Astrocyte of the cerebellum (primary cell): Measurements from ENCODE around the gene PKD1L1.
"Not testable (repeated sequence)": the region's sequence is repeated elsewhere in the genome, so short reads cannot be mapped to it uniquely, and the experiment has no call there.

Experiments
- DNase-seq: peaks from one replicate; pipeline ENCODE4 v3.0.0-alpha.2; 2011; ENCODE audit warnings: low read depth
- H3K4me3 ChIP-seq: 2 replicates; pipeline ENCODE4 v1.5.1; 2011; ENCODE audit warnings: mild to moderate bottlenecking, low read depth, low read length, moderate library complexity
- CTCF ChIP-seq: IDR thresholded peaks from 2 replicates; pipeline ENCODE4 v1.5.1; 2012; ENCODE audit warnings: low read length, low read depth, moderate library complexity, mild to moderate bottlenecking; ENCODE audit errors: missing control alignments
- in situ Hi-C: cut with HindIII; loops from 2 replicates; pipeline ENCODE4 v1.10.0; 2017; ENCODE audit warnings: low sequenced_read_pairs

The PKD1L1 gene

GRCh38 chr7:47988496-47989386 is 40.5 kb upstream of the PKD1L1 start:
- no peak overlapping the region for H3K4me3 ChIP-seq
- in situ Hi-C loops, result loop anchor here (25.0 kb wide), 1 partner anchor 124 kb away; no protein-coding TSS in a partner anchor
- peak; percentile 61 for TF ChIP-seq CTCF
- DNase-seq, result no peak

GRCh38 chr7:47982610-47983009 is 34.3 kb upstream of the PKD1L1 start:
- in situ Hi-C loops, result loop anchor here (25.0 kb wide), 1 partner anchor 130 kb away; no protein-coding TSS in a partner anchor
- no peak for DNase-seq
- no peak for TF ChIP-seq CTCF
- no peak overlapping the region for H3K4me3 ChIP-seq

- H3K4me3 ChIP-seq, DNase-seq: not testable (repeated sequence)
- in situ Hi-C loops, result loop anchor here (25.0 kb wide), 1 partner anchor 132 kb away; no protein-coding TSS in a partner anchor
These were observed 32.4 kb upstream of the PKD1L1 start for GRCh38 chr7:47980648-47981047.

- H3K4me3 ChIP-seq, result peak overlapping the region; percentile 59
- TF ChIP-seq CTCF, result no peak
- no peak for DNase-seq
- in situ Hi-C loops, result loop anchor here (25.0 kb wide), 1 partner anchor 132 kb away; no protein-coding TSS in a partner anchor
These were observed 31.5 kb upstream of the PKD1L1 start for GRCh38 chr7:47979832-47980181.

- TF ChIP-seq CTCF, result no peak
- H3K4me3 ChIP-seq, result peak within 1 kb of the TSS; percentile 59
- in situ Hi-C loops, result loop anchor here (25.0 kb wide), 1 partner anchor 133 kb away; no protein-coding TSS in a partner anchor
- DNase-seq, result peak; percentile 51
These were observed 31.0 kb upstream of the PKD1L1 start, which contains the start of gene HUS1 for GRCh38 chr7:47979145-47979831. Gene HUS1 (minus strand): TSS chr7:47979615. CDS start chr7:47979519, 96 bp downstream.

- in situ Hi-C loops, result loop anchor here (25.0 kb wide), 1 partner anchor 134 kb away; no protein-coding TSS in a partner anchor
- no peak for DNase-seq
- peak overlapping the region; percentile 59 for H3K4me3 ChIP-seq
- no peak for TF ChIP-seq CTCF
These were observed 30.5 kb upstream of the PKD1L1 start for GRCh38 chr7:47978790-47979144.
